Brain microvascular endothelial cell (primary cell): ENCODE measurements around the gene L2HGDH.

Source experiments
- DNase-seq: peaks from one replicate; pipeline ENCODE4 v3.0.0-alpha.2; 2020
- H3K27ac ChIP-seq: fragments of 250-450 bp; sonication (Bioruptor Pico); 2 replicates; pipeline ENCODE4 v1.5.1; 2020; ENCODE audit warnings: mild to moderate bottlenecking, moderate library complexity
- H3K27me3 ChIP-seq: fragments of 250-450 bp; sonication (Bioruptor Pico); replicated peaks from 2 replicates; pipeline ENCODE4 v1.5.1; 2020; ENCODE audit warnings: mild to moderate bottlenecking
- H3K36me3 ChIP-seq: fragments of 250-450 bp; sonication (Bioruptor Pico); replicated peaks from 2 replicates; pipeline ENCODE4 v1.5.1; 2020; ENCODE audit warnings: mild to moderate bottlenecking
- H3K4me3 ChIP-seq: 2 replicates; pipeline ENCODE4 v1.5.1; 2011; ENCODE audit warnings: low read depth, mild to moderate bottlenecking, control low read depth, low read length, moderate library complexity
- in situ Hi-C: cut with HindIII; loops from 2 replicates; pipeline ENCODE4 v1.10.0; 2017; ENCODE audit warnings: low sequenced_read_pairs, low pct_ligation_motif_present
- TF ChIP-seq, protein P1 (sequence below): IDR thresholded peaks from 2 replicates; pipeline ENCODE4 v1.5.1; 2011; ENCODE audit warnings: low read depth, mild to moderate bottlenecking, moderate library complexity, low read length, control low read depth, inconsistent platforms; ENCODE audit errors: missing control alignments

Gene L2HGDH

DNA sequence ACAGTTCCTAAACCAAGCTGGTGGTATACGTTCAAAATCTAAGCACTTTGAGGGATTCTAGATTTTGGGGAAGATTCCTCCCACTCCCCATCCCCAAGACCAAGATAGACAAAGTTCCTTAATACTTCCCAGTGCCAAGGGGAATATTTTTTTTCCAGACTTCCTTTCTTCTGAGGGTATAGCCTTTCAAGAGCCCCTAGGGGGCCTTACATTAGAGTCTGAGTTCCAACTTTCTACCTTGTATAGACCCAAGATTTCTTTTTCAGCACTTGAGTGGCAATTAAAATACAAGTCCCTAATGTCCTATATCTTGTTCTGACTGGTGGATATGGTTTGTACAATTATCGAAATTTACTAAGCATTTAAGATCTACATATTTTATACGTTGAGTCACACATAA, 52.0 kb downstream of the L2HGDH start:
- TF ChIP-seq, protein P1, sequence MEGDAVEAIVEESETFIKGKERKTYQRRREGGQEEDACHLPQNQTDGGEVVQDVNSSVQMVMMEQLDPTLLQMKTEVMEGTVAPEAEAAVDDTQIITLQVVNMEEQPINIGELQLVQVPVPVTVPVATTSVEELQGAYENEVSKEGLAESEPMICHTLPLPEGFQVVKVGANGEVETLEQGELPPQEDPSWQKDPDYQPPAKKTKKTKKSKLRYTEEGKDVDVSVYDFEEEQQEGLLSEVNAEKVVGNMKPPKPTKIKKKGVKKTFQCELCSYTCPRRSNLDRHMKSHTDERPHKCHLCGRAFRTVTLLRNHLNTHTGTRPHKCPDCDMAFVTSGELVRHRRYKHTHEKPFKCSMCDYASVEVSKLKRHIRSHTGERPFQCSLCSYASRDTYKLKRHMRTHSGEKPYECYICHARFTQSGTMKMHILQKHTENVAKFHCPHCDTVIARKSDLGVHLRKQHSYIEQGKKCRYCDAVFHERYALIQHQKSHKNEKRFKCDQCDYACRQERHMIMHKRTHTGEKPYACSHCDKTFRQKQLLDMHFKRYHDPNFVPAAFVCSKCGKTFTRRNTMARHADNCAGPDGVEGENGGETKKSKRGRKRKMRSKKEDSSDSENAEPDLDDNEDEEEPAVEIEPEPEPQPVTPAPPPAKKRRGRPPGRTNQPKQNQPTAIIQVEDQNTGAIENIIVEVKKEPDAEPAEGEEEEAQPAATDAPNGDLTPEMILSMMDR = no peak
- Histone ChIP-seq H3K27ac (no peak overlapping the region), H3K27me3 (no peaks in the 10 kb centered on the region), H3K4me3 (no peak overlapping the region), H3K36me3 (no peaks in the 10 kb centered on the region)
- in situ Hi-C loops = no loop called here
- no peak for DNase-seq

DNA sequence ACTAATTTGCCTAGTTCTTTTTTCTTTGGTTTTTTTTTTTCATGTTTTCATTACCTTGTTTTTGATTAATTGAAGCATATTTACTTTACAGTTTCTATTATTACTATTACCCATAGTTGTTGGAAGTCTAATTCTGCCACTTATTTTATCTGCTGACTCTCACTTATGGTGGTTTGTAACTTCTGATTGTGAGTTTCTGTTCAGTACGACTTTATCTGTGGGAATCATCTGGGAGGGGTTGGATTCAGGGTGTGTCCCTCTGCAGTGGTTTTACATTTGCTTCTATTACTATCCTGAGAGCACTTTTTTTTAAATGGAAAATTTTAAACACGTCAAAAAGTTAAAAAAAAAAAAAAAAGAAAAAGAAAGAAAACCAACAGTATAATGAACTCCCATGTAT, 54.3 kb downstream of the L2HGDH start:
- Histone ChIP-seq H3K27ac (no peak overlapping the region), H3K4me3 (no peak overlapping the region), H3K27me3 (no peaks in the 10 kb centered on the region), H3K36me3 (no peaks in the 10 kb centered on the region)
- in situ Hi-C loops = no loop called here
- TF ChIP-seq, protein P1 = no peak
- DNase-seq = no peak

DNA sequence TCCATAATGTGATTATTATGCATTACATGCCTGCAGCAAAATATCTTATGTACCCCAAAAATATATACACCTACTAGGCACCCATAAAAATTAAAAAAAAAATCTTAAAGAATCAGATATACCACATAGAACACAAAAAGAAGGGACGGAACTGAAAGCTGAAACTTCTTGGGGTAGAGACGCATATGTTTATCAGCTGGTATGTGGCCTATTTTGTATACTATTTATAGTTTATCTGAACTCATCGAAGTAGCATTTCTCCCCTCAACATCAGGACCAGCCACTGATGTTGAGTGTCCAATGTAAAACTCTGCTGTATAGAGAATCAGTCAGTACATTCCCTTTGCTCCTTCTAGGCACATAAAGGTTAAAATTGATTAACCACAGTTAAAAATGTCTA, 57.8 kb downstream of the L2HGDH start:
- no peak overlapping the region for H3K4me3 ChIP-seq
- no peak for DNase-seq
- H3K27me3 ChIP-seq = no peaks in the 10 kb centered on the region
- in situ Hi-C loops = no loop called here
- TF ChIP-seq, protein P1 = no peak
- H3K36me3 ChIP-seq = no peaks in the 10 kb centered on the region
- no peak overlapping the region for H3K27ac ChIP-seq

DNA sequence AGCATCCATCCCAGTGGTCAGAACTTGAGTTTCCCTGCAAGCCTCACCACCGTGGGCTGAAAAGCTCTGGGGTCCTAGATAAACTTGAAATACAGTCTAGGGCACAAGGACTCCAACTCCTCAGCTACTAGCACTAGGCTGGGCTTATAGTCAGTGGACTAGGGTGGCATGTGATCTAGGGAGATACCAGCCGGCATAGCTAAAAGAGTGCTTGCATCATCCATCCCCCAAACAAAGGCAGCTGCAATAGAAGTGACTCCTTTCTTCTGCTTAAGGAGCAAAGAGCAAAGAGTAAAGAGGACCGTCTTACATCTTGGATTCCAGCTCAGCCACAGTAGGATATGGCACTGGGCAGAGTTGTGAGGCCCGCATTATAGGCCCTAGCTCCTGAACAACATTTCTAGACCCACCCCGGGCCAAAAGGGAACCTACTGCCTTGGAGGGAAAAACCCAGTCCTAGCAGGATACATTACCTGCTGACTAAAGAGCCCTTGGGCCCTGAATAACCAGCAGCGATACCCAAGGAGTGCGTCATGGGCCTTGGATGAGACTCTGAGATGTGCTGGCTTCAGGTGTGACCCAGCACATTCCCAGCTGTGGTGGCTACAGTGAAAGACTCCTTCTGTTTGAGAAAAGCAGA, 62.8 kb downstream of the L2HGDH start:
- TF ChIP-seq, protein P1 = no peak
- Histone ChIP-seq H3K27me3 (no peaks in the 10 kb centered on the region), H3K27ac (no peak overlapping the region), H3K4me3 (no peak overlapping the region), H3K36me3 (no peaks in the 10 kb centered on the region)
- in situ Hi-C loops = no loop called here
- no peak for DNase-seq

DNA sequence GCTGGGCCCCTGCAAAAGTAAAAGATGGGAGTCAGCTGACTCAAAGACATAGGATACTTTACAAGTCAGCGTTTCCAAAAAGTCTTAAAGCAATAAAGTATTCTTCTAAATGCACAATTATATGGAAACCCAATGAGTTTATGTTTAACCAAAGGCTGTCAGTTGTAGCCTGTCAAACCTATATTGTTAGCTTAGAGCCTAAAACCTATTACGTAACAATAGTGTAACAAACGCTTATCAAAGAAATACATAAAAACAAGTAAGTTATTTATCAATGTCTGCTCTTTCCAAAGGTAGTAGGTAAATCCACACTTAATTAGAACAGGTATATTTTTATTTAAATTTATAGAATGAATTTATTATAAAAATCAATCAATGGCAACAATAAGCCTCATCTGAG, 64.8 kb downstream of the L2HGDH start:
- TF ChIP-seq, protein P1 = no peak
- DNase-seq = no peak
- Histone ChIP-seq H3K36me3 (no peaks in the 10 kb centered on the region), H3K4me3 (no peak overlapping the region), H3K27me3 (no peaks in the 10 kb centered on the region), H3K27ac (no peak overlapping the region)
- in situ Hi-C loops = no loop called here
